Right cardiac atrium (tissue), 5 donors: ENCODE data around the gene MGMT. TPM values are rescaled to one million over a fixed set of nuclear protein-coding genes. Genes with fewer than 3 reads are reported as not detected.

Source experiments
- ATAC-seq, 2 donors: fragments of 200-7000 bp; cut with Tn5 transposase; one replicate each; pipeline versions ENCODE4 v1.8.0 to v1.9.1; 2020; ENCODE audit warnings: moderate library complexity in 2 of 2, mild to moderate bottlenecking in 1 of 2
- DNase-seq, 3 donors: peaks; one replicate each; pipeline ENCODE4 v3.0.0-alpha.2; 2020
- H3K27ac ChIP-seq: one replicate; pipeline ENCODE4 v1.5.1; 2013; ENCODE audit warnings: mild to moderate bottlenecking, low read length, control low read depth, moderate library complexity
- H3K27me3 ChIP-seq: one replicate; pipeline ENCODE4 v1.6.1; 2013; ENCODE audit not compliant: control insufficient read depth, insufficient read depth
- H3K4me1 ChIP-seq: one replicate; pipeline ENCODE4 v1.6.1; 2013; ENCODE audit warnings: low read length; ENCODE audit not compliant: control insufficient read depth, insufficient read depth
- H3K4me3 ChIP-seq: one replicate; pipeline ENCODE4 v1.5.1; 2013; ENCODE audit warnings: low read length, control low read depth
- H3K9me3 ChIP-seq: one replicate; pipeline ENCODE4 v1.6.1; 2013; ENCODE audit warnings: low read length; ENCODE audit not compliant: control insufficient read depth
- WGBS: extraction: QIAGEN DNeasy Blood & Tissue Kit; methylation state at CpG from one replicate; pipeline ENCODE4 v1.1.7; 2013; 5-methylcytosine and 5-hydroxymethylcytosine counted together
- intact Hi-C, 4 donors: fragments of 100-400 bp; cut with DNase I; formaldehyde crosslinking; loops; one replicate each; pipeline versions ENCODE4 v1.11.0 to v1.14.0; 2022 to 2023
- polyA plus RNA-seq: library from polyadenylated mRNA; stranded (reverse); fragments of 200-250 nt; gene quantifications from one replicate; pipeline ENCODE4 v1.2.3, GENCODE V29; 2013
- total RNA-seq, 4 donors: library from RNA; stranded (reverse); fragmentation: NEBNext Ultra II Directional; extraction: Animal tissue kit (Norgen Biotek cat#: 25700); gene quantifications; one replicate each; pipeline ENCODE4 v1.2.1, GENCODE V29; 2021
- donor health status: healthy with polysubstance abuse.
- donor health status: DM: no; HTN: yes; CAD: no.
- donor health status: DM: no; HTN: no; CAD: no.
- donor health status: DM: no; HTN: yes; CAD: no; lungs with severe emphysema.
- donor health status: DM: yes; HTN: yes; CAD: no.

The MGMT gene
- total and polyA plus RNA-seq, 5 donors, result 11.3 to 18.2 (median 13.6) TPM

GRCh38 chr10:129472696-129473555 lies 5.9 kb downstream of the MGMT start:
- ATAC-seq (no peak), DNase-seq (no peak)
- Histone ChIP-seq H3K4me3 (no peak overlapping the region), H3K4me1 (no peaks in the 10 kb centered on the region), H3K9me3 (no peaks in the 10 kb centered on the region), H3K27me3 (no peaks in the 10 kb centered on the region), H3K27ac (no peak overlapping the region)
- intact Hi-C loops, result no loop called here
- 93% methylated on average over 22 of the region's 22 CpGs for WGBS

- ATAC-seq, result no peak
- no peaks in the 10 kb centered on the region for H3K4me1 ChIP-seq
- DNase-seq, result no peak
- no peak overlapping the region for H3K27ac ChIP-seq
- H3K9me3 ChIP-seq, result no peaks in the 10 kb centered on the region
- 97% methylated on average over 11 of the region's 11 CpGs for WGBS
- no peak overlapping the region for H3K4me3 ChIP-seq
- intact Hi-C loops, result no loop called here
- H3K27me3 ChIP-seq, result no peaks in the 10 kb centered on the region
Measured at GRCh38 chr10:129474642-129475041, 7.6 kb downstream of the MGMT start.

- ATAC-seq, result no peak
- H3K9me3 ChIP-seq, result no peaks in the 10 kb centered on the region
- no peak overlapping the region for H3K27ac ChIP-seq
- intact Hi-C loops, result no loop called here
- H3K27me3 ChIP-seq, result no peaks in the 10 kb centered on the region
- no peaks in the 10 kb centered on the region for H3K4me1 ChIP-seq
- H3K4me3 ChIP-seq, result no peak overlapping the region
- 97% methylated on average over 8 of the region's 8 CpGs for WGBS
- no peak for DNase-seq
Measured at GRCh38 chr10:129476431-129476830, 9.4 kb downstream of the MGMT start.

GRCh38 chr10:129477051-129477450 lies 10.0 kb downstream of the MGMT start:
- DNase-seq, result no peak
- Histone ChIP-seq H3K4me3 (no peak overlapping the region), H3K27me3 (no peaks in the 10 kb centered on the region), H3K27ac (no peak overlapping the region), H3K4me1 (no peaks in the 10 kb centered on the region), H3K9me3 (no peaks in the 10 kb centered on the region)
- intact Hi-C loops, result no loop called here
- WGBS, result 94% methylated on average over 5 of the region's 5 CpGs
- no peak for ATAC-seq

GRCh38 chr10:129481641-129482040 lies 14.6 kb downstream of the MGMT start:
- H3K4me1 ChIP-seq, result peaks cover 2% of the 10 kb centered on the region
- no peaks in the 10 kb centered on the region for H3K27me3 ChIP-seq
- 92% methylated on average over 1 of the region's 1 CpG for WGBS
- ATAC-seq, result no peak
- no peak overlapping the region for H3K27ac ChIP-seq
- no peaks in the 10 kb centered on the region for H3K9me3 ChIP-seq
- intact Hi-C loops, result no loop called here
- H3K4me3 ChIP-seq, result no peak overlapping the region
- DNase-seq, result no peak

GRCh38 chr10:129483430-129484010 lies 16.5 kb downstream of the MGMT start:
- intact Hi-C loops, result no loop called here

GRCh38 chr10:129486805-129487204 lies 19.8 kb downstream of the MGMT start:
- WGBS, result 28% methylated on average over 3 of the region's 3 CpGs
- DNase-seq (no peak), ATAC-seq (no peak)
- intact Hi-C loops, result no loop called here
- no peak overlapping the region for H3K27ac ChIP-seq
- H3K4me3 ChIP-seq, result no peak overlapping the region
- no peaks in the 10 kb centered on the region for H3K27me3 ChIP-seq
- peaks cover 2% of the 10 kb centered on the region for H3K4me1 ChIP-seq
- H3K9me3 ChIP-seq, result no peaks in the 10 kb centered on the region

More at GRCh38 chr10:129483430-129484010, 16.5 kb downstream of the MGMT start:
- ATAC-seq (no peak), DNase-seq (no peak)
- Histone ChIP-seq H3K27me3 (no peaks in the 10 kb centered on the region), H3K9me3 (no peaks in the 10 kb centered on the region), H3K27ac (no peak overlapping the region), H3K4me3 (no peak overlapping the region), H3K4me1 (peaks cover 2% of the 10 kb centered on the region)
- WGBS, result 97% methylated on average over 1 of the region's 1 CpG

- no peak for ATAC-seq
- Histone ChIP-seq H3K9me3 (peaks cover 3% of the 10 kb centered on the region), H3K27ac (no peak overlapping the region), H3K4me1 (no peaks in the 10 kb centered on the region), H3K27me3 (no peaks in the 10 kb centered on the region), H3K4me3 (no peak overlapping the region)
- intact Hi-C loops, result no loop called here
- WGBS, result 95% methylated on average over 5 of the region's 5 CpGs
- no peak for DNase-seq
Measured at GRCh38 chr10:129491123-129491734, 24.2 kb downstream of the MGMT start.

GRCh38 chr10:129494176-129494575 lies 27.1 kb downstream of the MGMT start:
- Histone ChIP-seq H3K4me1 (no peaks in the 10 kb centered on the region), H3K9me3 (peaks cover 3% of the 10 kb centered on the region), H3K27ac (no peak overlapping the region), H3K4me3 (no peak overlapping the region), H3K27me3 (no peaks in the 10 kb centered on the region)
- ATAC-seq (no peak), DNase-seq (no peak)
- intact Hi-C loops, result no loop called here
- WGBS, result 93% methylated on average over 3 of the region's 3 CpGs

GRCh38 chr10:129494740-129495139 lies 27.7 kb downstream of the MGMT start:
- Histone ChIP-seq H3K4me1 (no peaks in the 10 kb centered on the region), H3K27me3 (no peaks in the 10 kb centered on the region), H3K4me3 (no peak overlapping the region), H3K27ac (no peak overlapping the region), H3K9me3 (peaks cover 3% of the 10 kb centered on the region)
- ATAC-seq (peak in 1 of 2 donors; percentile 50), DNase-seq (no peak)
- 63% methylated on average over 5 of the region's 5 CpGs for WGBS
- intact Hi-C loops, result no loop called here

- Histone ChIP-seq H3K9me3 (peaks cover 3% of the 10 kb centered on the region), H3K4me3 (no peak overlapping the region), H3K4me1 (no peaks in the 10 kb centered on the region), H3K27me3 (no peaks in the 10 kb centered on the region), H3K27ac (no peak overlapping the region)
- WGBS, result 63% methylated on average over 6 of the region's 6 CpGs
- DNase-seq (no peak), ATAC-seq (no peak)
- intact Hi-C loops, result no loop called here
Measured at GRCh38 chr10:129495256-129495655, 28.2 kb downstream of the MGMT start.
